Stimulated activated CD4-positive, alpha-beta T cell treated with anti-CD3 and anti-CD28 coated beads, Interleukin-1b, Interleukin-23, amount 100 ng/mL, for 4 hours (primary cell): Measurements from ENCODE around the gene SUFU.

ENCODE experiments used
- DNase-seq, 2 donors: peaks; one replicate each; pipeline ENCODE4 v3.0.0-alpha.2; 2020; ENCODE audit warnings: low read depth in 2 of 2

SUFU gene

DNA sequence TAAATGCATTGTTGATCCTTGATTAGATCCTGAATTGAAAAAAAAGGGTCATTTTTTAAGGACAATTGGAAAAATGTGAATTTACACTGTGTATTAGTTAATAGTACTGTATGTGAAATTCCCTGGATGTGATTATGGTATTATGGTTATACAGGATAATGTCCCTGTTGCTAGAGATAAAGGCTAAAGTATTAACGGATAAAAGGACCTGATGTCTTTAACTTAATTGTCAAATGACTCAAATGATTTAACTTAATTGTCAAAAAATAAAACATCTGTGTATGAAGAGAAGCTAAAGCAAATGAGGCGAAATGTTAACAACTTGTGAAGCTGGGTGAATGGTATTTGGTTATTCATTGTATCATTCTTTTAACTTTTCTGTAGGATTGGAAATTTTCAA is 48.8 kb downstream of the SUFU start:
- DNase-seq: no peak

DNA sequence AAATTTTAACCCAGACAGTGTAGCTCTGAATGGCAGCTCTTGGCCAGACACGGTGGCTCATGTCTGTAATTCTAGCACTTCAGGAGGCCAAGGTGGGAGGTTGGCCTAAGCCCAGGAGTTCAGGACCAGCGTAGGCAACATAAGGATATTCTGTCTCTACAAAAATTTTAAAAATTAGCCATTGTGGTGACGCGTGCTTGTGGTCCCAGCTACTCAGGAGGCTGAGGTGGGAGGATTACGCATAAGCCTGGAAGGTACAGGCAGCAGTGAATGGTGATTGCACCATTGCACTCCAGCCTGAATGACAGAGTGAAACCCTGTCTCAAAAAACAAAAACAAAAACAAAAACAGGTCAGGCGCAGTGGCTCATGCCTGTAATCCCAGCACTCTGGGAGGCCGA is 50.0 kb downstream of the SUFU start:
- DNase-seq: no peak

GRCh38 chr10:102554531-102554930 is 50.8 kb downstream of the SUFU start:
- no peak for DNase-seq

DNA sequence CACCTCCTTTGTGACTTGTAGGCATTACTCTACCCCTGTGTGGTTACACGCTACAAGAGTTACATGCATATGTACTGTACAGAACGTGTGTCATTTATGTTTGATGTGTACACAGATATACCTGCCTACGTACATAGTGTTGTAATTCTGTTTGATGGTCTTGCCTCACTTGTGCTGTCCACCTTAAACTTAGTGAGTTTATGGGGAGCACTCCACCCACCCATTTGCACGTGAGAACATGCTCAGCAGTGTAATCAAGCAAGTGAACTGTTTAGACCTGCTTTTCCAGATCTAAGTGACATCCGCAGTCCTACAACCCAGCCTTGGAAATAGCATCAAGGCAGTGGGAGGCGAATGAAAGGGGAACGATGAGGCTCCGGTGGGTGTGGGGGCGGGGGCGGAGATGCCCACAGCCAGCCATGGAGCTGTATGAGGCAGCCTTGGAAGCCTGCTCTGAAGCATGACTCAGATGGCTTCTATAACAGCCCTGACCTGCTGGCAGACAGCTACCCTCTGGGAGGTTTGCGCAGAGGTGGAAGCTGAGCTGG is 52.1 kb downstream of the SUFU start:
- DNase-seq: no peak

DNA sequence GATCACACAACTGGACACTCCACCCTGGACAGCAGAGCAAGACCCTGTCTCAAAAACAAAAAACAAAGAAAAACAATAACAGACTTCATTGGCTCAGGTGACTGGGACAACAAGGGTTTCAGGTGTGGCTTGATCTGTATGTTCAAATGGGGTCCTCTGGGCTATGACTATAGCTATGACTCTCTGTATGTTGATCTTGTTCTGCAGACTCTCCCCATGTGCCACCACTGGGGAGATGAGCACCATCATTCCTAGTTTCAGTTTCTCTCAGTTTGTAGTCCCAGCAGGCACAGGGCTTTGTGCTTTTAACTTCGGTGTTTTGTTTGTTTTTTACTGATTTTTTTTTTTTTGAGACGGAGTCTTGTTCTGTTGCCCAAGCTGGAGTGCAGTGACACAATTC is 53.8 kb downstream of the SUFU start:
- DNase-seq: no peak

DNA sequence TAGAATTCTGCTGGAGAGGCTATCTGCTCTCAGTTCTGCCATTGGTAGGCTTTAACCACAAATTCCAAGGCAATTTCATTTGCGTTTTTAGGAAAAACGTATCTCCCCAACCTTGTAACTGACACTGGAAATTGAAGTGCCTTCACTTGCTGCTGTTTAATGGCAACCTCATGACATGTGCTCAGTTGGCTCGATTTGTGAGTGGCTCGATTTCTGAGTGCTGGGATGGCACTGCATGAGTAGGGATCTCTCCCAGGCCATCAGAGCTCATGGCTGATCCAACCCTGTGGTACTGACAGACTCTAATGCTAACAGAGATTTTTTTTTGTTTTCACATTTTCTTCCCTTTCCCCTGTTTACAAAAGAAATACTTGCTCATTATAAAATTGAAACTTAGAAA is 56.0 kb downstream of the SUFU start:
- no peak for DNase-seq

DNA sequence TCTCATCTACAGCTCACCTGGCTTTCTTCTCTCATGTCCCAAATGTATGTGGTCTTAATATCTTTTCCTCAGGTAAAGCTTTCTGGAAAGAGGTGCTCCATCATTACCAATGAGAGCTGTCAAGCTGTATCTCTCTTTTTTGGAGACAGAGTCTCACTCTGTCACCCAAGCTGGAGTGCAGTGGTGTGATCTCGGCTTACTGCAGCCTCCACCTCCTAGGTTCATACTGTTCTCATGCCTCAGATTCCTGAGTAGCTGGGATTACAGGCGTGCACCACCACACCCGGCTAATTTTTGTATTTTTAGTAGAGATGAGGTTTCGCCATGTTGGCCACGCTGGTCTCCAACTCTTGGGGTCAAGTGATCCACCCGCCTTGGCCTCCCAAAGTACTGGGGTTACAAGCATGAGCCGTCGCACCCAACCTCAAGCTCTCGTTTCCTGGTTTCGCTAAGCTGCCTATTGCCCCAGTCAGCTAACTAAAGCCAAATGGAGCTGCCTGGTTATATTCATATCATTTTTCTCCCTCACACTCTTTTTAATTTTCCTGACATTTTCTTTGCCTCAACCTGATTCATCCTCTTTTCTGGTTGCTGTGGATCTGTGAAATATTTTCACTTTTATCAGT is 60.5 kb downstream of the SUFU start:
- no peak for DNase-seq

GRCh38 chr10:102565793-102566192 is 62.0 kb downstream of the SUFU start:
- no peak for DNase-seq

DNA sequence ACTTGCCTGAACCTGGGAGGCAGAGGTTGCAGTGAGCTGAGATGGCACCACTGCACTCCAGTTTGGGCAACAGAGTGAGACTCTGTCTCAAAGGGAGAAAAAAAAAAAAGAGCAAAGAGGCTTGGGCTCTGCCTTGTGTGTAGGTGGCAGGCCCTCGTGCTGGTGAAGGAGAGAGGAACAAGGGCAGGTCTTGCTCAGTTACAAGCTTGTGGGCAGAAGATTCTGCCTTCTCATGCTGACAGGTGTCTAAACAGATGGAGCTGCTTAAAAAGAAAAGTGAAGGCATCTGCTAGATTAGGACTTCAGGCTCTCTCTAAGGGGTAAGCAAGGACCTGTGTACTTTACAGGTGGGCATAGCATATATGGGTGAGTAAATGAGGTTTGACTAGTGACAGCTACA is 75.0 kb downstream of the SUFU start:
- DNase-seq: no peak

- no peak for DNase-seq
These were observed 75.6 kb downstream of the SUFU start for GRCh38 chr10:102579328-102579727.

GRCh38 chr10:102580230-102580629 is 76.5 kb downstream of the SUFU start:
- DNase-seq: no peak

DNA sequence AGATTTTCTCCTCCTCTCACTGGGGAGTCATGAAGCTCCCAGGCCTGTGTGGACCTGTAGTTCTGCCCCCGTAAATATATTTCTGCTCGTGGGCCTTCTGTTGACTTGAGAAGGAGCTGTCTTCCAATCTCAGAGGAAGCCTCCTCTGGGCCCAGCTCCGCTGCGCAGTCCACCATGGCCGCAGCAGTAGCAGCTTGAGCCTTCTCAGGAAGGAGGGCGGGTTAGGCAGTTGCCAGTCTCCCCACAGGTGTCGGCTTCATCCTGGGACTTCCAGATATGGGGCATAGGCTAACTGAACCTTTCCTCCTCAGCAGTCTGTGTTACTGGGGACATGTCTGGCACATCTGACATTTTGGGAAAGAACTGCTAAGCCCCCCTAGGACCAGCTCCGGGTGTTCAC is 77.6 kb downstream of the SUFU start:
- no peak for DNase-seq

DNA sequence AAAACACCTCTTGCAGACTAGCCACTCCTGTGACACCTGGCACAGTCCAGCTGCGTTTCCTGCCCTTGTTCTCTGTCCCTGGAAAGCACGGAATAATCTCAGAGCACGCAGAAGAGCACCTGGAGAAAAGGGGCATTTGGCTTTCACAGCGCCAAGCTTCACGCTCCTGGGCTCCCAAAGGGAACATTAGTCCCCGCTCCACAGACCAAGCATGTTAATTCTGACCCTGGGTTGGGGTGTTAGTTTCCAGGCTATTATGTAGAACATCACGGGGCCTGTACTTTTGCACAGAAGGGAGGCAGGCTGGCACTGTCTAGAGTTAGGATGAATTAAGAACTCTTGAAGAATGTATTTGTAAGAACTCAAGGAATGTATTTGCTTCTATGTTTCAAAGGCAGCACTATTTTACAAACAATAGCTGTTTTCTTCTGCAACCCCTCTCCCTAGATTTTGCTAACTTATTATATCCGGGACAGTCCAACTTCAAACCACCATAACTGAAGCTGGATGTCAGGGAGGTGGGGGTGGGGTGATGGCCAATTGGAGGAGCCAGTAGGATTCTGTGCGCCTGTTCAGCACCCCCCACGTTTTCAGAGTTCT is 78.3 kb downstream of the SUFU start:
- DNase-seq: no peak

- peak; percentile 71 to 75 for DNase-seq
These were observed 80.0 kb downstream of the SUFU start for GRCh38 chr10:102583435-102584417.

DNA sequence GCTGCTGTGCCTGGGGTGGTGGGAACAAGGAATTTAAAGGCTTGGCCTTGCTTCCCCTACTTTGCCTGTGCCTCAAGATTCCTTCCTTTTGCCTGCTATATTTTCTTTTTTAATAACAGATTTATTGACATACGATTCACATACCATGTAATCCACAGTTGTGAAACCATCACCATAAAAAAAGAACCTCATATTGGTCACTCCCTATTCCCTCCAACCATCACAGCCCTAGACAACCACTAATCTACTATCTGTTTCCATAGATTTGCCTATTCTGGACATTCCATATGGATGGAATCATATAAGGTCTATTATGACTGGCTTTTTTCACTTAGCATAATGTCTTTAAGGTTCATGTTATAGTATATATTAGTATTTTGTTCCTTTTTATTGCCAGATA is 81.3 kb downstream of the SUFU start:
- no peak for DNase-seq

- no peak for DNase-seq
These were observed 83.1 kb downstream of the SUFU start for GRCh38 chr10:102586858-102587257.

DNA sequence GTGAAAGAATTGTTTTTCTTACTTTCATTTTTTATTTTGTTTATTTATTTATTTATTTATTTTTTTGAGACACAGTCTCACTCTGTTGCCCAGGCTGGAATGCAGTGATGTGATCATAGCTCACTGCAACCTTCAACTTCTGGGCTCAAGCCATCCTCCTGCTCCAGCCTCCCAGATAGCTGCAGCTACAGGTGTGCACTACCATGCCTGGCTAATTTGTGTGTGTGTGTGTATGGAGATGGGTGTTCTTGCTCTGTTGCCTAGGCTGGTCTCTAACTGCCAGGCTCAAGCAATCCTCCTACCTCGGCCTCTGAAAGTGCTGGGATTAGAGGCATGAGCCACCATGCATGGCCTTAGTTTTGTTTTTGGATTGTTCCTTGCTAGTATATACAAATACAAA is 85.1 kb downstream of the SUFU start:
- DNase-seq: no peak

GRCh38 chr10:102593074-102593803 is 89.5 kb downstream of the SUFU start:
- no peak for DNase-seq

DNA sequence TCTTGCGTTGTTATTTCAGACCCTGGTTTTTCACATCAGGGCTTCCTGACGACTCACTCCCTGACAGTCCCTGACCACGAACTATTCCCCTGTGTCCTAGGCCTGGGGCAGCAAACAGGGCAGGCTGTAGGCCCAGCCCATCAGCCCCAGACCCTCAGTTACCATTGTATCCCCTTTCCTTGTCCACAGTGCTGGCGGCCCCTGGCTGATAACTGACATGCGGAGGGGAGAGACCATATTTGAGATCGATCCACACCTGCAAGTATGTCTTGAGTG is 90.0 kb downstream of the SUFU start:
- DNase-seq: no peak

DNA sequence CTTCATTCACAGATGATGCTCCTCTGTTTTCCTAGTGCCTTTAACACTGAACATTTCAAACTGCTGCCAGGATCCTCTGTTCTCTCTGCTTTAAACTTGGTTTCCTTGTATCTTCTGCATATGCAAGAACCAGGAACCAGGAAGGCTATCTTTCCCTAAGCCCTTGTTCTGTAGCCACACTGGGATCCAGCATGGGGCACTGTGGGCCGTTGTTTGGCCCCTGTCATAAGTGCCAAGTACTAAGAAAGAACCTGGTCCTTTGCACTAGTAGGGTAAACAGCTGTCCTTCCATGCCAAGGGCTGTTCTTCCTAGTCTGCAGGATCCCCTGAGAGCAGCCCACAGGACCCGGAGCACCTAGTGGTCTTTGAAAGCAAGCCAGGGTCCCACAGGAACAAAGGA is 91.5 kb downstream of the SUFU start:
- DNase-seq: no peak

DNA sequence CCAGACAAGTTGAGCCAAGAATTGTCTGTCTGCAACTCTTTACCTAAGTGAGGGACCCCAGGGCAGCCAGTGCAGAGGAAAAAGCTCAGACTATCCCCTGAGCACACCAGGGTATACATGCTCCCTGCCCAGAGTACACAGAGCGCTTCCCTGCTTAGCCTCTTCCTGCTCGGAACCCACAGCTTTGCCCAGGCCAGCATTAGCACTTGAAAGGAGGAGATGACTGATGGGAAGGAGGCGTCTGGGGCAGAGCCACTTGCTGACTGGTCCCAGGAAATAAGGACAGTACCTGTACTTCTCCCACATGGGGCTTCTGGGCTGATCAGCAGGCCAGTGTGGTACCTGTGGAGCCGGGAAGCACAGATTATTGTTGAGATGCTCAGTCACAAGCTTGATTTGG is 92.1 kb downstream of the SUFU start:
- DNase-seq: no peak

- no peak for DNase-seq
These were observed 92.8 kb downstream of the SUFU start for GRCh38 chr10:102596506-102596971.
